DOHH2 (cell line): Measurements from ENCODE around the gene KIF6.

ENCODE experiments used
- CTCF ChIP-seq: fragments of 200-600 bp; sonication (generic); IDR thresholded peaks from one replicate; pipeline ENCODE4 v1.5.1; 2014; ENCODE audit warnings: antibody characterized with exemption, mild to moderate bottlenecking, low read depth, low read length; ENCODE audit not compliant: poor library complexity, severe bottlenecking
- EZH2phosphoT487 ChIP-seq: fragments of 200-600 bp; sonication (generic); IDR thresholded peaks from 2 replicates; pipeline ENCODE4 v1.6.1; 2017; ENCODE audit warnings: borderline replicate concordance, mild to moderate bottlenecking, antibody characterized with exemption, low read length, moderate library complexity, mixed read lengths

GRCh38 chr6:39698789-39699188 is 26.4 kb downstream of the KIF6 start:
- no peak for TF ChIP-seq CTCF
- TF ChIP-seq EZH2phosphoT487: no peak
